Gastroesophageal sphincter (tissue), 4 donors: ENCODE results near the gene ICOS. TPM values are rescaled to one million over a fixed set of nuclear protein-coding genes. Genes with fewer than 3 reads are reported as not detected.

Experiments
- ATAC-seq: fragments of 150-250 bp; one replicate; pipeline ENCODE4 v1.9.1; 2016; ENCODE audit warnings: mild to moderate bottlenecking, moderate library complexity
- H3K27ac ChIP-seq, 4 donors: fragments of 200-600 bp; sonication (generic) in 3 of 4; 1 replicate in 3 of 4; 2 replicates in 1 of 4; pipeline ENCODE4 v1.5.1; 2016 to 2019
- H3K27me3 ChIP-seq: fragments of 200-600 bp; sonication (generic); one replicate; pipeline ENCODE4 v1.5.1; 2019
- H3K36me3 ChIP-seq, 2 donors: fragments of 200-600 bp; sonication (generic); one replicate each; pipeline ENCODE4 v1.5.1; 2019; ENCODE audit warnings: control low read depth in 1 of 2
- H3K4me1 ChIP-seq, 3 donors: fragments of 200-600 bp; sonication (generic); 1 replicate in 2 of 3; 2 replicates in 1 of 3; pipeline ENCODE4 v1.5.1; 2016 to 2019; ENCODE audit warnings: control low read depth in 2 of 3
- H3K4me3 ChIP-seq, 2 donors: fragments of 200-600 bp; sonication (generic); one replicate each; pipeline ENCODE4 v1.5.1; 2019; ENCODE audit warnings: mild to moderate bottlenecking in 1 of 2, moderate library complexity in 1 of 2
- H3K9me3 ChIP-seq, 3 donors: fragments of 200-600 bp; sonication (generic); one replicate each; pipeline ENCODE4 v1.5.1; 2017 to 2019; ENCODE audit warnings: control low read depth in 2 of 3
- EP300 ChIP-seq: sonication (generic); formaldehyde crosslinking; IDR thresholded peaks from one replicate; pipeline ENCODE4 v1.6.1; 2017; ENCODE audit warnings: antibody characterized with exemption, mild to moderate bottlenecking
- POLR2A ChIP-seq, 2 donors: fragments of 450-650 bp; IDR thresholded peaks; one replicate each; pipeline ENCODE4 v1.6.1; 2017; ENCODE audit warnings: antibody characterized with exemption in 2 of 2, mild to moderate bottlenecking in 2 of 2, moderate library complexity in 1 of 2
- POLR2AphosphoS5 ChIP-seq: sonication (generic); formaldehyde crosslinking; IDR thresholded peaks from one replicate; pipeline ENCODE4 v1.6.1; 2017; ENCODE audit warnings: antibody characterized with exemption
- WGBS, 2 donors: methylation state at CpG; one replicate each; pipeline ENCODE4 v1.1.5; 2018; ENCODE audit warnings: low coverage in 1 of 2; 5-methylcytosine and 5-hydroxymethylcytosine counted together
- total RNA-seq, 4 donors: library from RNA; depleted of rRNA; stranded (reverse); fragments of >200 nt; gene quantifications; one replicate each; pipeline ENCODE4 v1.1.0, GENCODE V29; 2016
- TF ChIP-seq, protein P1 (sequence below), 4 experiments: fragments of 200-600 bp in 2 of 4; fragments of 450-650 bp in 2 of 4; sonication (generic) in 1 of 4; IDR thresholded peaks; one replicate each; pipeline ENCODE4 v1.5.1; 2017 to 2019; ENCODE audit warnings: antibody characterized with exemption in 4 of 4, mild to moderate bottlenecking in 2 of 4, moderate library complexity in 2 of 4

ICOS gene
- under 1 TPM in 2 of 4 donors, not detected in 2; 0.13 to 0.32 TPM for total RNA-seq

DNA sequence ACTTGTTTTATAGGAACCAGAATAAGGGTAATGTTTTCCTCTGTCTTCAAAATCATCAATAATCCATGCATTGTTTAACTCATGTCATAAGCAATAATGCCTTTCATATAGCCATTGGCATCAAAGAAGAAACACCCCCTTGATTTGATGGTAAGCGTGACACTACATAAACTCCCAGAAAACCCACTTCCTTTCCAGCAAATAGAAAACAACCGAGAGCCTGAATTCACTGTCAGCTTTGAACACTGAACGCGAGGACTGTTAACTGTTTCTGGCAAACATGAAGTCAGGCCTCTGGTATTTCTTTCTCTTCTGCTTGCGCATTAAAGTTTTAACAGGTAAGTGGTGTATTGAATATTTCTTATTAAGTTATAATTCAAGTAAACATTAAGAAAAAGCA lies at the start of gene ICOS:
ICOS (plus strand) TSS at position 229 of the 400 bp plus-strand sequence; CDS start at position 281, 52 bp downstream.
- H3K4me3 ChIP-seq: no peak within 1 kb of the TSS
- no peaks in the 10 kb centered on the region for H3K36me3 ChIP-seq
- no peak within 1 kb of the TSS for H3K27ac ChIP-seq
- H3K4me1 ChIP-seq: no peaks in the 10 kb centered on the region
- H3K27me3 ChIP-seq: no peaks in the 10 kb centered on the region
- ATAC-seq: no peak
- WGBS, 2 donors: 77 to 78% methylated on average over 5 of the region's 5 CpGs
- TF ChIP-seq POLR2A (IDR thresholded peaks at IDR 0.05): no peak
- TF ChIP-seq EP300: no peak
- no peak for TF ChIP-seq POLR2AphosphoS5
- TF ChIP-seq, protein P1, sequence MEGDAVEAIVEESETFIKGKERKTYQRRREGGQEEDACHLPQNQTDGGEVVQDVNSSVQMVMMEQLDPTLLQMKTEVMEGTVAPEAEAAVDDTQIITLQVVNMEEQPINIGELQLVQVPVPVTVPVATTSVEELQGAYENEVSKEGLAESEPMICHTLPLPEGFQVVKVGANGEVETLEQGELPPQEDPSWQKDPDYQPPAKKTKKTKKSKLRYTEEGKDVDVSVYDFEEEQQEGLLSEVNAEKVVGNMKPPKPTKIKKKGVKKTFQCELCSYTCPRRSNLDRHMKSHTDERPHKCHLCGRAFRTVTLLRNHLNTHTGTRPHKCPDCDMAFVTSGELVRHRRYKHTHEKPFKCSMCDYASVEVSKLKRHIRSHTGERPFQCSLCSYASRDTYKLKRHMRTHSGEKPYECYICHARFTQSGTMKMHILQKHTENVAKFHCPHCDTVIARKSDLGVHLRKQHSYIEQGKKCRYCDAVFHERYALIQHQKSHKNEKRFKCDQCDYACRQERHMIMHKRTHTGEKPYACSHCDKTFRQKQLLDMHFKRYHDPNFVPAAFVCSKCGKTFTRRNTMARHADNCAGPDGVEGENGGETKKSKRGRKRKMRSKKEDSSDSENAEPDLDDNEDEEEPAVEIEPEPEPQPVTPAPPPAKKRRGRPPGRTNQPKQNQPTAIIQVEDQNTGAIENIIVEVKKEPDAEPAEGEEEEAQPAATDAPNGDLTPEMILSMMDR (IDR thresholded peaks at IDR 0.05): no peak
- H3K9me3 ChIP-seq: no peaks in the 10 kb centered on the region

DNA sequence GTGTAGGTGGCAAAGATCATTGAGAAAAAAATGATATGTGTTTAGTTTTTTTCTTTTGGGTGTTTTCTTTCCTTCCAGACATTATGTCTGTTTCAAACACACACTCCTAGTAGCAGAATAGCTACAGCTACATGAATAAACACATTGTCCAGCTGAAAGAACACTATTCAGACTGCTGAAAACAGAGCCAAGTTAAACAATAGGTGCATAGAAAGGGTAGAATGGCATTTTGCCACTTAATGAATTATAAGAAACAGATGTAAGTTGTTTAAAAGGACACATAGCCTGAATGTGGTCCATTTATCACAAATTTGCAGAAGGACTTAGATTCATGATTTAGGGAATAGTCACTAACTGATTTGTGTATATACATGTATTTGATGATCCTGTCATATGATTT lies 48.9 kb upstream of the ICOS start:
- Histone ChIP-seq H3K36me3 (no peaks in the 10 kb centered on the region), H3K27ac (peak overlapping the region in 2 of 4 donors; percentile 53 to 58), H3K27me3 (no peaks in the 10 kb centered on the region), H3K4me1 (peaks cover 0 to 46% (median 7%) of the 10 kb centered on the region in 3 donors), H3K9me3 (no peaks in the 10 kb centered on the region), H3K4me3 (no peak overlapping the region)
- no peak for ATAC-seq
- no peak for TF ChIP-seq POLR2A (IDR thresholded peaks at IDR 0.05)
- no peak for TF ChIP-seq POLR2AphosphoS5
- TF ChIP-seq, protein P1 (IDR thresholded peaks at IDR 0.05): no peak
- no peak for TF ChIP-seq EP300

- WGBS, 2 donors: 78 to 89% methylated on average over 1 of the region's 1 CpG
- no peak for ATAC-seq
- Histone ChIP-seq H3K4me1 (peaks cover 4 to 53% (median 7%) of the 10 kb centered on the region in 3 donors), H3K9me3 (no peaks in the 10 kb centered on the region), H3K27ac (no peak overlapping the region), H3K36me3 (no peaks in the 10 kb centered on the region), H3K27me3 (no peaks in the 10 kb centered on the region), H3K4me3 (no peak overlapping the region)
- TF ChIP-seq POLR2AphosphoS5: no peak
- no peak for TF ChIP-seq EP300
- TF ChIP-seq, protein P1 (IDR thresholded peaks at IDR 0.05): no peak
- TF ChIP-seq POLR2A (IDR thresholded peaks at IDR 0.05): no peak
Observed at GRCh38 chr2:203889542-203889941, 47.0 kb upstream of the ICOS start.

DNA sequence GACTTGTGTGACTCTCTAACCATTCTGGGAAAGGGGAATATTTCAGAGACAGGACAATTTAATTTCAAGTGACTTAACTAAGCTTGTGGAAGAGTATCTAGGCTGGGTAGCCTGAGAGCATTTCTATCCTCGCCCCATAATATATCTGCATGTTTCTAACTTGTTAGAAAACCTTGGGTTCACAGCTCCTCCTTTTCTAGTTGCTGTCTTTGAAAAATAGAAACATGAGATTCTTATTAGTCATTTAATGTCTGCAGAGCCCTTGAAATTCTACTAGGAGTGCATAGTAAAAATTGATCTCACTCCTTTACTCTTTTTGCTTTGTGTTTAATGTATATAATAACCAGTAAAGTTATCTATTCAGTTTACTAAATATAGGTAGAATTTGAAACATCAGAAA lies 46.6 kb upstream of the ICOS start:
- no peak for ATAC-seq
- H3K4me1 ChIP-seq: peaks cover 4 to 53% (median 7%) of the 10 kb centered on the region in 3 donors
- no peaks in the 10 kb centered on the region for H3K27me3 ChIP-seq
- no peak overlapping the region for H3K27ac ChIP-seq
- no peak overlapping the region for H3K4me3 ChIP-seq
- H3K9me3 ChIP-seq: no peaks in the 10 kb centered on the region
- no peaks in the 10 kb centered on the region for H3K36me3 ChIP-seq
- no peak for TF ChIP-seq POLR2AphosphoS5
- TF ChIP-seq, protein P1 (IDR thresholded peaks at IDR 0.05): no peak
- TF ChIP-seq EP300: no peak
- TF ChIP-seq POLR2A (IDR thresholded peaks at IDR 0.05): no peak
- WGBS, 2 donors: 94 to 100% methylated on average over 1 of the region's 1 CpG

- Histone ChIP-seq H3K9me3 (no peaks in the 10 kb centered on the region), H3K36me3 (no peaks in the 10 kb centered on the region), H3K27me3 (no peaks in the 10 kb centered on the region), H3K4me3 (no peak overlapping the region), H3K27ac (no peak overlapping the region), H3K4me1 (peaks cover 4 to 53% (median 7%) of the 10 kb centered on the region in 3 donors)
- no peak for ATAC-seq
- TF ChIP-seq, protein P1 (IDR thresholded peaks at IDR 0.05): no peak
- TF ChIP-seq EP300: no peak
- no peak for TF ChIP-seq POLR2A (IDR thresholded peaks at IDR 0.05)
- no peak for TF ChIP-seq POLR2AphosphoS5
- 0 to 57% methylated on average over 1 of the region's 1 CpG for WGBS, 2 donors
Observed at GRCh38 chr2:203890733-203891132, 45.8 kb upstream of the ICOS start.
